GM21529 (cell line): ENCODE results near the gene PRRT2.
"Not testable (repeated sequence)": the region's sequence is repeated elsewhere in the genome, so short reads cannot be mapped to it uniquely, and the experiment has no call there.

ENCODE experiments used
- ATAC-seq: cut with Tn5 transposase; IDR thresholded peaks from one replicate; pipeline ENCODE4 v1.9.1; 2021; ENCODE audit not compliant: unreplicated experiment

Gene PRRT2

GRCh38 chr16:29811896-29812665, at the start of gene PRRT2:
TSS of gene PRRT2 (plus strand) at chr16:29812193. CDS start at chr16:29813055, 862 bp downstream.
- ATAC-seq: no peak

- ATAC-seq: no peak
Measured at GRCh38 chr16:29763326-29763725, 48.7 kb upstream of the PRRT2 start.

GRCh38 chr16:29765167-29766032, 46.6 kb upstream of the PRRT2 start:
- no peak for ATAC-seq

- no peak for ATAC-seq
Measured at GRCh38 chr16:29766571-29766970, 45.4 kb upstream of the PRRT2 start.

- no peak for ATAC-seq
Measured at GRCh38 chr16:29767062-29767461, 44.9 kb upstream of the PRRT2 start.

- no peak for ATAC-seq
Measured at GRCh38 chr16:29769507-29769906, 42.5 kb upstream of the PRRT2 start.

GRCh38 chr16:29770250-29770929, 41.6 kb upstream of the PRRT2 start:
- ATAC-seq: no peak

GRCh38 chr16:29772330-29772729, 39.7 kb upstream of the PRRT2 start:
- not testable (repeated sequence) for ATAC-seq

GRCh38 chr16:29774730-29775129, 37.3 kb upstream of the PRRT2 start:
- no peak for ATAC-seq

GRCh38 chr16:29775742-29776408, 36.1 kb upstream of the PRRT2 start:
- ATAC-seq: no peak

- no peak for ATAC-seq
Measured at GRCh38 chr16:29777576-29778350, 34.2 kb upstream of the PRRT2 start, which contains the start of gene ZG16. TSS of gene ZG16 (plus strand) at chr16:29778256. CDS start at chr16:29779267, 1,011 bp downstream.

- ATAC-seq: no peak
Measured at GRCh38 chr16:29779474-29779873, 32.5 kb upstream of the PRRT2 start.

GRCh38 chr16:29783094-29783953, 28.7 kb upstream of the PRRT2 start:
- ATAC-seq: not testable (repeated sequence)

GRCh38 chr16:29784157-29784556, 27.8 kb upstream of the PRRT2 start:
- no peak for ATAC-seq

- ATAC-seq: no peak
Measured at GRCh38 chr16:29784901-29785500, 27.0 kb upstream of the PRRT2 start.

GRCh38 chr16:29787155-29787554, 24.8 kb upstream of the PRRT2 start:
- not testable (repeated sequence) for ATAC-seq

GRCh38 chr16:29789775-29790182, 22.2 kb upstream of the PRRT2 start:
- ATAC-seq: peak; percentile 4

GRCh38 chr16:29790183-29790948, 21.6 kb upstream of the PRRT2 start, which contains the start of gene KIF22:
TSS of gene KIF22 (plus strand) at chr16:29790751. CDS start at chr16:29790760, 9 bp downstream.
- ATAC-seq: peak; percentile 89
